Measurements from ENCODE around the gene ZNF789.
A peak's percentile ranks its signal among the peaks of the same experiment; 100 is the strongest.

Gene ZNF789

GRCh38 chr7:99469381-99470065 is 3.2 kb upstream of the ZNF789 start:
- no peak for DNase-seq (ENCODE audit: extremely low read depth, low read depth)
- no peak for TF ChIP-seq CTCF (IDR thresholded peaks at IDR 0.05; ENCODE audit: low read depth, low read length, missing control alignments)
- no peak overlapping the region for H3K4me3 ChIP-seq (replicated peaks; ENCODE audit: low read depth, low read length)

GRCh38 chr7:99473315-99473596 is 566 bp downstream of the ZNF789 start:
- H3K4me3 ChIP-seq (replicated peaks; ENCODE audit: low read depth, low read length): peak overlapping the region; percentile 89
- TF ChIP-seq CTCF (IDR thresholded peaks at IDR 0.05; ENCODE audit: low read depth, low read length, missing control alignments): no peak
- DNase-seq (ENCODE audit: extremely low read depth, low read depth): peak; percentile 37

DNA sequence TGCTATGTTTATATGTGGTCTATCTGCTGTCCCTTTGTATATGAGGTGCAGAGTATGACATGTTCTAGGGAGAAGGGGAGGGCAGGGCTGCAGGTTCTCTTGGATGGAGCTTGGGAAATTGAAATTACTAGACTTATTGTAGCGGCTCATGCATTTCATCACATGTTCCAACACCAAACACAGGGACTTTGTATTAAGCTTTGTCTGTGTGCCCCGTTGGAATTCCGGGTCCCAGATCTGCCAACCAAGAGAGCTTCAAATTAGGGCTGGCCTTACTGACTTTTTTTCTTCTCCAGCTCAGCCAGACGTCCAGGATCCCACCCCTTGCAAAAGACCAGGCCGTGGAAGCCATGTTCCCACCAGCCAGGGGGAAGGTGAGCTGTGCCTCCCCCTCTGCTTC is 3.4 kb downstream of the ZNF789 start:
- DNase-seq (ENCODE audit: extremely low read depth, low read depth): no peak
- TF ChIP-seq CTCF (IDR thresholded peaks at IDR 0.05; ENCODE audit: low read depth, low read length, missing control alignments): no peak
- H3K4me3 ChIP-seq (replicated peaks; ENCODE audit: low read depth, low read length): no peak overlapping the region

DNA sequence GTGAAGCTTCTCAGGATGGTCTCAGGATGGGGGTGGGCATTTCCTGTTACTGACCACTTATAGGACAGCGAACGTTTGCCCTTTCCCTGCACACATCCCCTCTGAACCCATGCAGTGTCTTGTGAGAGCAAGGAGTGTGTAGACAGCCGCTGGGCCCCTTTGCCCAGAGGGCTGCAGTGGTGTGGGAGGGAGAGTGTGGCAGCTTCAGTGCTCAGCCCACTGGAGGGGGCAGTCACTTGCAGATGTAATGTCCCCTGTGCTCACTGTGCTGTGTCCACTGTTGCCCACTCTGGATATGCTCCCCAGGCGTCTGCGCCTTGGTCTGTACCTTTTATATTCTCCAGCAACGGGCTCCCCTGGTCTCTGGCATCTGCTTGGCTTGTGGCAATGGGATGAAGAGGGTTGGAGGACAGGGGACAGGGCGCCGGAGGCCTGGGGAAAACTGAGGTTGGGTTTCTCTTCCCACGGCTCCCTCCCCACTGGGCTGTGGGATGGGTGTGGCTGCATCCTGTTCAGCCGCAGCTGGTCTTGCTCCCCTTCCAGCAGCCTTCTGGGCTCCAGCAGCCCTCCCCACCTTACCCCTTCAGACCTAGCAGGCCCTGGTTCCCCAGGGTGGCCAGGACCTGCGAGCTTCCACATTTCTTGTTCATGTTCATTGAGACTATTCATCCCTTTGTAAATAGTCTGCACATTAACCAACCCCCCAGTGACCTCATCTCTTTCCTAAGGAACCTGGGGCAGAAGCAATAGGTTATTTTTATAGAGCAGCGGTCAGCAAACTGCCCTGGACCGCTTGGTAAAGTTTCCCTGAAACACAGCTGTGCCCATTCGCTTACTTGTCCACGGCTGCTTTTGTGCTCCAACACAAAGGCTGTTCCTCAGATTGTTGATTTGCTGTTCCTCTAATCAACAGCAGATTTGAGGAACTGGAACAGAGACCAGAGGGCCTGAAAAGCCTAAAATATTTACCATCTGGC is 6.1 kb downstream of the ZNF789 start:
- TF ChIP-seq CTCF (IDR thresholded peaks at IDR 0.05; ENCODE audit: low read depth, low read length, missing control alignments): no peak
- DNase-seq (ENCODE audit: extremely low read depth, low read depth): no peak
- H3K4me3 ChIP-seq (replicated peaks; ENCODE audit: low read depth, low read length): no peak overlapping the region

GRCh38 chr7:99485094-99485493 is 12.4 kb downstream of the ZNF789 start:
- H3K4me3 ChIP-seq (replicated peaks; ENCODE audit: low read depth, low read length): no peak overlapping the region
- no peak for TF ChIP-seq CTCF (IDR thresholded peaks at IDR 0.05; ENCODE audit: low read depth, low read length, missing control alignments)
- DNase-seq (ENCODE audit: extremely low read depth, low read depth): no peak

- TF ChIP-seq CTCF (IDR thresholded peaks at IDR 0.05; ENCODE audit: low read depth, low read length, missing control alignments): no peak
- no peak for DNase-seq (ENCODE audit: extremely low read depth, low read depth)
- H3K4me3 ChIP-seq (replicated peaks; ENCODE audit: low read depth, low read length): no peak overlapping the region
Observed at GRCh38 chr7:99489235-99489634, 16.5 kb downstream of the ZNF789 start.

Measured in HFF-Myc (cell line).